Gastrocnemius medialis (tissue), 4 donors: ENCODE results near the gene NDUFA5. TPM values are rescaled to one million over a fixed set of nuclear protein-coding genes. Genes with fewer than 3 reads are reported as not detected.

Source experiments
- ATAC-seq, 2 donors: fragments of 150-250 bp; one replicate each; pipeline ENCODE4 v1.9.1; 2016
- DNase-seq, 2 donors: peaks; one replicate each; pipeline ENCODE4 v3.0.0-alpha.2; 2019
- H3K27ac ChIP-seq, 4 donors: fragments of 200-600 bp; sonication (generic); 1 replicate in 1 of 4; 2 replicates in 3 of 4; pipeline ENCODE4 v1.5.1; 2016 to 2018; ENCODE audit warnings: mild to moderate bottlenecking in 2 of 4, moderate library complexity in 1 of 4
- H3K27me3 ChIP-seq, 3 donors: fragments of 200-600 bp; sonication (generic) in 2 of 3; 1 replicate in 1 of 3; 2 replicates in 2 of 3; pipeline versions ENCODE4 v1.5.1 to v1.6.0; 2016 to 2019; ENCODE audit warnings: mild to moderate bottlenecking in 1 of 3, moderate library complexity in 1 of 3
- H3K36me3 ChIP-seq, 2 donors: fragments of 200-600 bp; sonication (generic) in 1 of 2; one replicate each; pipeline ENCODE4 v1.5.1; 2017 to 2018
- H3K4me1 ChIP-seq, 2 donors: fragments of 200-600 bp; sonication (generic) in 1 of 2; one replicate each; pipeline ENCODE4 v1.5.1; 2016 to 2017; ENCODE audit warnings: mild to moderate bottlenecking in 2 of 2
- H3K4me3 ChIP-seq, 4 donors: fragments of 200-600 bp; sonication (generic) in 3 of 4; 1 replicate in 1 of 4; 2 replicates in 3 of 4; pipeline ENCODE4 v1.5.1; 2016 to 2019; ENCODE audit warnings: mild to moderate bottlenecking in 2 of 4
- H3K9me3 ChIP-seq, 3 donors: fragments of 200-600 bp; sonication (generic) in 2 of 3; 1 replicate in 1 of 3; 2 replicates in 2 of 3; pipeline ENCODE4 v1.5.1; 2016 to 2019
- POLR2A ChIP-seq, 2 donors: fragments of 450-650 bp; IDR thresholded peaks; one replicate each; pipeline ENCODE4 v1.6.1; 2017; ENCODE audit warnings: antibody characterized with exemption in 2 of 2, mild to moderate bottlenecking in 2 of 2, moderate library complexity in 2 of 2
- in situ Hi-C, 4 donors: fragments of 200-750 bp; cut with MboI; loops; one replicate each; pipeline versions ENCODE4 v1.15.0 to v1.8.0; 2017; ENCODE audit warnings: low sequenced_read_pairs in 4 of 4
- intact Hi-C: fragments of 100-400 bp; cut with DNase I; formaldehyde crosslinking; loops from one replicate; pipeline ENCODE4 v1.15.1; 2023; ENCODE audit warnings: low total_unique reads
- total RNA-seq, 4 donors: library from RNA; depleted of rRNA; stranded (reverse); fragments of >200 nt; gene quantifications; one replicate each; pipeline versions ENCODE4 v1.1.0 to v1.2.3, GENCODE V29; 2016
- TF ChIP-seq, protein P1 (sequence below), 5 experiments: fragments of 450-650 bp in 3 of 5; fragments of 200-600 bp in 2 of 5; sonication (generic) in 2 of 5; IDR thresholded peaks in 4 of 5; conservative IDR thresholded peaks in 1 of 5; 1 replicate in 4 of 5; 2 replicates in 1 of 5; pipeline ENCODE4 v1.5.1; 2016 to 2019; ENCODE audit warnings: antibody characterized with exemption in 5 of 5, mild to moderate bottlenecking in 3 of 5, moderate library complexity in 3 of 5

NDUFA5 gene
- total RNA-seq, 4 donors from 2014 or later, result 82.8 to 148 (median 137) TPM

DNA sequence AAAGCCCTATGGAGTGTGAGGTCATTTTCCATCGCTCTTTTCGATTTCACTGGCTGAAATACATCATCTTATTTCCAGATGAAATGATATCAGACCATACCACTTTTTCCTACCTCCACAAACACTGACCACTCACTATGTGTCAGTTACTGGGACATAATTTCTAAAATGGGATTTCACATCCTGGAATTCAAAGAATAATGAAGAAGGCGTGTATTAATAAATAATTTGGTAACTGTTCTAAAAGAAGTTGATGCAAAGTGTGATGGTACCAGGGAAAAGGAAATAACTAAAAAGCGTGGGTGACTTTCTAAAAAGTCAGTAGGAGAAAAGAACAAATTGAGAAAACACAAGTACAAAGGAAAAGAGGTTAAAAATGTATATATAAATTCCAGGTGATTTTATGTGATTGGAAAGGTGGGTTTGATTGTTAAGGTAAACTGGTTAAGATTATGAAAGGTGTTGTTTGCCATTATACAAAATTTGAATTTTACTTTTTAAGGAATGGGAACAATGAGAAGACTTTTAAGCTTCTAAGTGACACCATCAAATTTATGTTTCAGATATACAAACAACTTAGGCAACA is 764 bp upstream of the NDUFA5 start:
- Histone ChIP-seq H3K27me3 (no peaks in the 10 kb centered on the region), H3K9me3 (no peaks in the 10 kb centered on the region), H3K36me3 (peaks cover 0 to 15% of the 10 kb centered on the region in 2 donors), H3K4me1 (peaks cover 27 to 40% of the 10 kb centered on the region in 2 donors), H3K4me3 (peak overlapping the region; percentile 71 to 99 (median 96)), H3K27ac (peak overlapping the region; percentile 91 to 99 (median 96))
- ATAC-seq (no peak), DNase-seq (no peak)
- intact Hi-C loops, result loop anchor here (1.0 to 10.0 kb wide), 2 partner anchors 189 to 1366 kb away; partner anchors contain the start of gene POT1
- in situ Hi-C loops, result no loop called here
- TF ChIP-seq POLR2A (IDR thresholded peaks at IDR 0.05), result no peak
- TF ChIP-seq, protein P1, sequence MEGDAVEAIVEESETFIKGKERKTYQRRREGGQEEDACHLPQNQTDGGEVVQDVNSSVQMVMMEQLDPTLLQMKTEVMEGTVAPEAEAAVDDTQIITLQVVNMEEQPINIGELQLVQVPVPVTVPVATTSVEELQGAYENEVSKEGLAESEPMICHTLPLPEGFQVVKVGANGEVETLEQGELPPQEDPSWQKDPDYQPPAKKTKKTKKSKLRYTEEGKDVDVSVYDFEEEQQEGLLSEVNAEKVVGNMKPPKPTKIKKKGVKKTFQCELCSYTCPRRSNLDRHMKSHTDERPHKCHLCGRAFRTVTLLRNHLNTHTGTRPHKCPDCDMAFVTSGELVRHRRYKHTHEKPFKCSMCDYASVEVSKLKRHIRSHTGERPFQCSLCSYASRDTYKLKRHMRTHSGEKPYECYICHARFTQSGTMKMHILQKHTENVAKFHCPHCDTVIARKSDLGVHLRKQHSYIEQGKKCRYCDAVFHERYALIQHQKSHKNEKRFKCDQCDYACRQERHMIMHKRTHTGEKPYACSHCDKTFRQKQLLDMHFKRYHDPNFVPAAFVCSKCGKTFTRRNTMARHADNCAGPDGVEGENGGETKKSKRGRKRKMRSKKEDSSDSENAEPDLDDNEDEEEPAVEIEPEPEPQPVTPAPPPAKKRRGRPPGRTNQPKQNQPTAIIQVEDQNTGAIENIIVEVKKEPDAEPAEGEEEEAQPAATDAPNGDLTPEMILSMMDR (IDR thresholded peaks at IDR 0.05 in 4 of 5, conservative IDR thresholded peaks at IDR 0.05 in 1 of 5), result no peak

DNA sequence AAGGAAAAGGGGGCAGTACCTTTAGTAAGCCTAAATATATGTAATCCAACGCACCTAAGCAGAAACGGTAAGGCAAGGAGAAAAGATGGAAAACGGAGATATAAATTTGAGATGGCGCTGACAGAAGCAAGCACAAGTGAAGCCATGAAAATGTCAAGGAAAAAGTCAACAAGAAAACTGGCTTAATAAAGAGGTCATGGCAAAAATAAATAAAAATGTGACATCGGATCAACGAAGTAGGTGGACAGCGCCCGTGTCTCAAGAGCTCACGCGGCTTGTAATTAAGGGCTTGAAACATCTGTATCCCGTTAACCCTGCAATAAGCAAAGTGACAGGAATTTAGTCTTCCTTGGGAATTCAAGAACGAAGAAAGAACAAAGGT is 611 bp downstream of the NDUFA5 start:
- H3K9me3 ChIP-seq, result no peaks in the 10 kb centered on the region
- peak overlapping the region; percentile 71 to 99 (median 96) for H3K4me3 ChIP-seq
- in situ Hi-C loops (no loop called here), intact Hi-C loops (loop anchor here (1.0 to 10.0 kb wide), 2 partner anchors 22 to 1368 kb away; partner anchors contain the start of gene POT1)
- peak; percentile 26 to 42 for ATAC-seq
- DNase-seq, result no peak
- peak overlapping the region; percentile 91 to 99 (median 96) for H3K27ac ChIP-seq
- H3K4me1 ChIP-seq, result peaks cover 27 to 40% of the 10 kb centered on the region in 2 donors
- no peak for TF ChIP-seq POLR2A (IDR thresholded peaks at IDR 0.05)
- TF ChIP-seq, protein P1 (IDR thresholded peaks at IDR 0.05 in 4 of 5, conservative IDR thresholded peaks at IDR 0.05 in 1 of 5), result no peak
- no peaks in the 10 kb centered on the region for H3K27me3 ChIP-seq
- peaks cover 0 to 15% of the 10 kb centered on the region in 2 donors for H3K36me3 ChIP-seq

DNA sequence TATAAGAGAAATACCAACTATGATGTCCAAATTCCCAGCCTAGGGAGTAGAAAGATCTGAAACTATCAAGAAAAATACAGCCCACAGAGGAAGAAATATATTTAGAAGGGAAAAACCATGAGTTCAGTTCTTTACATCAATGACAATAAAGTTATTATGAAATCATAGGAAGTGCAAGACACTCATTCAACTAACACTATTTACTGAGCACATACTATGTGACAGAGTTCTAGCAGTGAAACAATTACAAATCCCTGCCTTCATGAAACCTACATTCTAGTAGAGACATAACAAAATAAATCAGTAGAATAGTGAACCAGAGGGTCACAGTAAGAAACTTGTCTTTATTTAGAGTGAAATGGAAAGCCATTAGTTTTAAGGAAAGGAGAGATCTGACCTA is 2.1 kb downstream of the NDUFA5 start:
- no peaks in the 10 kb centered on the region for H3K27me3 ChIP-seq
- H3K4me3 ChIP-seq, result peak overlapping the region in 2 of 4 donors; percentile 71 to 99
- DNase-seq (no peak), ATAC-seq (no peak)
- TF ChIP-seq POLR2A (IDR thresholded peaks at IDR 0.05), result no peak
- TF ChIP-seq, protein P1 (IDR thresholded peaks at IDR 0.05 in 4 of 5, conservative IDR thresholded peaks at IDR 0.05 in 1 of 5), result no peak
- peaks cover 31 to 40% of the 10 kb centered on the region in 2 donors for H3K4me1 ChIP-seq
- in situ Hi-C loops, result no loop called here
- peak overlapping the region in 2 of 4 donors; percentile 91 to 99 for H3K27ac ChIP-seq
- peaks cover 0 to 15% of the 10 kb centered on the region in 2 donors for H3K36me3 ChIP-seq
- H3K9me3 ChIP-seq, result no peaks in the 10 kb centered on the region
- intact Hi-C loops, result loop anchor here (10.0 kb wide), 1 partner anchor 1369 kb away; the partner anchor contains the start of gene POT1

DNA sequence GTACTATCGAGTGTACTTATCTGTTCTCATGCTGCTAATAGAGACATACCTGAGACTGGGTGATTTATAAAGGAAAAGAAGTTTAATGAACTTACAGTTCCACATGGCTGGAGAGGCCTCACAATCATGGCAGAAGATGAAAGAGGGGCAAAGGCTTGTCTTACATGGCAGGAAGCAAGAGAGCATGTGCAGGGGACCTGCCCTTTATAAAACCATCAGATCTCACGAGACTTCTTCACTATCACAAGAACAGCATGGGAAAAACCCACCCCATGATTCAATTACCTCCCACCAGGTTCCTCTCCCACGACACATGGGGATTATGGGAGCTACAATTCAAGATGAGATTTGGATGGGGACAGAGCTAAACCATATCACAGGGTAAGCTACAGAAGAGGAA is 4.5 kb downstream of the NDUFA5 start:
- peaks cover 0 to 26% of the 10 kb centered on the region in 2 donors for H3K36me3 ChIP-seq
- H3K27me3 ChIP-seq, result no peaks in the 10 kb centered on the region
- DNase-seq (no peak), ATAC-seq (no peak)
- H3K4me3 ChIP-seq, result no peak overlapping the region
- intact Hi-C loops (loop anchor here (10.0 kb wide), 1 partner anchor 1372 kb away; the partner anchor contains the start of gene POT1), in situ Hi-C loops (no loop called here)
- H3K4me1 ChIP-seq, result peaks cover 40 to 42% of the 10 kb centered on the region in 2 donors
- H3K9me3 ChIP-seq, result no peaks in the 10 kb centered on the region
- H3K27ac ChIP-seq, result no peak overlapping the region
- TF ChIP-seq, protein P1 (IDR thresholded peaks at IDR 0.05 in 4 of 5, conservative IDR thresholded peaks at IDR 0.05 in 1 of 5), result no peak
- TF ChIP-seq POLR2A (IDR thresholded peaks at IDR 0.05), result no peak
